Peyer's patch (tissue), 4 donors: ENCODE results near the gene LAMC3. TPM values are rescaled to one million over a fixed set of nuclear protein-coding genes. Genes with fewer than 3 reads are reported as not detected.

Experiments
- DNase-seq, 3 donors: peaks; one replicate each; pipeline ENCODE4 v3.0.0-alpha.2; 2017 to 2019
- H3K27ac ChIP-seq, 4 donors: fragments of 200-600 bp; sonication (generic); one replicate each; pipeline ENCODE4 v1.5.1; 2016 to 2019
- H3K27me3 ChIP-seq, 2 donors: fragments of 200-600 bp; sonication (generic); one replicate each; pipeline ENCODE4 v1.5.1; 2019
- H3K36me3 ChIP-seq, 3 donors: fragments of 200-600 bp; sonication (generic); one replicate each; pipeline ENCODE4 v1.5.1; 2016 to 2019
- H3K4me1 ChIP-seq, 4 donors: fragments of 200-600 bp; sonication (generic); one replicate each; pipeline ENCODE4 v1.5.1; 2016 to 2019
- H3K4me3 ChIP-seq, 4 donors: fragments of 200-600 bp; sonication (generic); 1 replicate in 3 of 4; 2 replicates in 1 of 4; pipeline ENCODE4 v1.5.1; 2016 to 2019; ENCODE audit warnings: mild to moderate bottlenecking in 1 of 4
- H3K9me3 ChIP-seq, 4 donors: fragments of 200-600 bp; sonication (generic); one replicate each; pipeline ENCODE4 v1.5.1; 2016 to 2019; ENCODE audit warnings: mild to moderate bottlenecking in 1 of 4
- POLR2A ChIP-seq, 2 donors: fragments of 450-650 bp; IDR thresholded peaks; one replicate each; pipeline ENCODE4 v1.5.1; 2017; ENCODE audit warnings: antibody characterized with exemption in 2 of 2, mild to moderate bottlenecking in 2 of 2, moderate library complexity in 2 of 2
- total RNA-seq, 4 donors: library from RNA; depleted of rRNA; stranded (reverse); fragments of >200 nt; gene quantifications; one replicate each; pipeline ENCODE4 v1.1.0, GENCODE V29; 2016
- TF ChIP-seq, protein P1 (sequence below), 6 experiments: fragments of 450-650 bp in 4 of 6; fragments of 200-600 bp in 2 of 6; sonication (generic) in 1 of 6; IDR thresholded peaks; one replicate each; pipeline ENCODE4 v1.5.1; 2017 to 2019; ENCODE audit warnings: antibody characterized with exemption in 6 of 6, mild to moderate bottlenecking in 3 of 6, moderate library complexity in 1 of 6

LAMC3 gene
- total RNA-seq, 4 donors from 2014 or later, result 1.6 to 4.1 (median 3.9) TPM; not detected in 1

- Histone ChIP-seq H3K36me3 (no peaks in the 10 kb centered on the region), H3K9me3 (no peaks in the 10 kb centered on the region), H3K27me3 (no peaks in the 10 kb centered on the region), H3K4me1 (no peaks in the 10 kb centered on the region), H3K4me3 (no peak overlapping the region), H3K27ac (no peak overlapping the region)
- no peak for DNase-seq
- no peak for TF ChIP-seq POLR2A (IDR thresholded peaks at IDR 0.05)
Observed at GRCh38 chr9:131062969-131063368, 54.0 kb downstream of the LAMC3 start.

- Histone ChIP-seq H3K9me3 (no peaks in the 10 kb centered on the region), H3K4me3 (no peak overlapping the region), H3K4me1 (no peaks in the 10 kb centered on the region), H3K27me3 (no peaks in the 10 kb centered on the region), H3K36me3 (no peaks in the 10 kb centered on the region), H3K27ac (no peak overlapping the region)
- TF ChIP-seq, protein P1, sequence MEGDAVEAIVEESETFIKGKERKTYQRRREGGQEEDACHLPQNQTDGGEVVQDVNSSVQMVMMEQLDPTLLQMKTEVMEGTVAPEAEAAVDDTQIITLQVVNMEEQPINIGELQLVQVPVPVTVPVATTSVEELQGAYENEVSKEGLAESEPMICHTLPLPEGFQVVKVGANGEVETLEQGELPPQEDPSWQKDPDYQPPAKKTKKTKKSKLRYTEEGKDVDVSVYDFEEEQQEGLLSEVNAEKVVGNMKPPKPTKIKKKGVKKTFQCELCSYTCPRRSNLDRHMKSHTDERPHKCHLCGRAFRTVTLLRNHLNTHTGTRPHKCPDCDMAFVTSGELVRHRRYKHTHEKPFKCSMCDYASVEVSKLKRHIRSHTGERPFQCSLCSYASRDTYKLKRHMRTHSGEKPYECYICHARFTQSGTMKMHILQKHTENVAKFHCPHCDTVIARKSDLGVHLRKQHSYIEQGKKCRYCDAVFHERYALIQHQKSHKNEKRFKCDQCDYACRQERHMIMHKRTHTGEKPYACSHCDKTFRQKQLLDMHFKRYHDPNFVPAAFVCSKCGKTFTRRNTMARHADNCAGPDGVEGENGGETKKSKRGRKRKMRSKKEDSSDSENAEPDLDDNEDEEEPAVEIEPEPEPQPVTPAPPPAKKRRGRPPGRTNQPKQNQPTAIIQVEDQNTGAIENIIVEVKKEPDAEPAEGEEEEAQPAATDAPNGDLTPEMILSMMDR (IDR thresholded peaks at IDR 0.05), result no peak
- no peak for TF ChIP-seq POLR2A (IDR thresholded peaks at IDR 0.05)
- DNase-seq, result no peak
Observed at GRCh38 chr9:131065599-131065998, 56.6 kb downstream of the LAMC3 start.

GRCh38 chr9:131067625-131068024 lies 58.7 kb downstream of the LAMC3 start:
- Histone ChIP-seq H3K4me1 (no peaks in the 10 kb centered on the region), H3K36me3 (no peaks in the 10 kb centered on the region), H3K9me3 (no peaks in the 10 kb centered on the region), H3K27ac (no peak overlapping the region), H3K4me3 (no peak overlapping the region), H3K27me3 (no peaks in the 10 kb centered on the region)
- no peak for DNase-seq
- TF ChIP-seq, protein P1 (IDR thresholded peaks at IDR 0.05), result no peak
- no peak for TF ChIP-seq POLR2A (IDR thresholded peaks at IDR 0.05)

DNA sequence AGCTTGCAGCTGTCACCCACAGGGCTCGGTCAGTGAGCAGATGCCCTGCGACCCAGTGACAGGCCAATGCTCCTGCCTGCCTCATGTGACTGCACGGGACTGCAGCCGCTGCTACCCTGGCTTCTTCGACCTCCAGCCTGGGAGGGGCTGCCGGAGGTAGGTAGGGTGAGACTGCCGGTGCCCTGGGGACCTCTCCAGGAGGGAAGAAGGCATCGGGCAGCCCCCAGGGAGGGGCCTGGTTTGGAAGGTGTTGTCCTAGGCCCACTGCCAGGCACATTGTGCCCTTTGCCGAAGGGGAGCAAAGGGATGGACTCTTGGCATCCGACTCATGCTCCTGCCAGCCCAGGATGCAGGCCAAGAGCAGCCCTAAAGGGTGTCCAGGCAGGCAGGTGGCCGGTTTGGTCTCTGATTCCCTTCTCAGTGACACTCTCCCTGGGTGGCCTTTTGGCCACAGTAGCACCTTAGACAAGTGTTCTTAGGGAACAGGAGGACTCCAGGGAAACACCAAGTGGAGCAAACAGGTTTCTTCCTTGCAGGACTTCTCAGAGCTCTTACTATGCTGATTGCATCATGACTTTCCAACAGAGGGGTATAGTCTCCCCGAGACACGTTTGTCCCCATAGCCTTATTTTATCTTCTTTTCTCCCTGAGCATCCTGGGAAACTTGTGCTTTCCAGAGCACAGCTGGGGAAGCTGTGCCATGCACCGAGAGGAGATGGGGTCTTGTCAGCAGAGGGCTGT lies 59.3 kb downstream of the LAMC3 start:
- H3K4me1 ChIP-seq, result no peaks in the 10 kb centered on the region

GRCh38 chr9:131069699-131070098 lies 60.7 kb downstream of the LAMC3 start:
- no peaks in the 10 kb centered on the region for H3K9me3 ChIP-seq
- H3K27ac ChIP-seq, result no peak overlapping the region
- H3K4me1 ChIP-seq, result no peaks in the 10 kb centered on the region
- DNase-seq, result no peak
- no peaks in the 10 kb centered on the region for H3K36me3 ChIP-seq
- no peaks in the 10 kb centered on the region for H3K27me3 ChIP-seq
- no peak overlapping the region for H3K4me3 ChIP-seq
- TF ChIP-seq, protein P1 (IDR thresholded peaks at IDR 0.05), result no peak
- TF ChIP-seq POLR2A (IDR thresholded peaks at IDR 0.05), result no peak

More for the DNA sequence above, 59.3 kb downstream of the LAMC3 start:
- no peak overlapping the region for H3K4me3 ChIP-seq
- H3K36me3 ChIP-seq, result no peaks in the 10 kb centered on the region
- H3K9me3 ChIP-seq, result no peaks in the 10 kb centered on the region
- no peaks in the 10 kb centered on the region for H3K27me3 ChIP-seq
- no peak overlapping the region for H3K27ac ChIP-seq
- no peak for DNase-seq
- TF ChIP-seq, protein P1 (IDR thresholded peaks at IDR 0.05), result no peak
- TF ChIP-seq POLR2A (IDR thresholded peaks at IDR 0.05), result no peak

DNA sequence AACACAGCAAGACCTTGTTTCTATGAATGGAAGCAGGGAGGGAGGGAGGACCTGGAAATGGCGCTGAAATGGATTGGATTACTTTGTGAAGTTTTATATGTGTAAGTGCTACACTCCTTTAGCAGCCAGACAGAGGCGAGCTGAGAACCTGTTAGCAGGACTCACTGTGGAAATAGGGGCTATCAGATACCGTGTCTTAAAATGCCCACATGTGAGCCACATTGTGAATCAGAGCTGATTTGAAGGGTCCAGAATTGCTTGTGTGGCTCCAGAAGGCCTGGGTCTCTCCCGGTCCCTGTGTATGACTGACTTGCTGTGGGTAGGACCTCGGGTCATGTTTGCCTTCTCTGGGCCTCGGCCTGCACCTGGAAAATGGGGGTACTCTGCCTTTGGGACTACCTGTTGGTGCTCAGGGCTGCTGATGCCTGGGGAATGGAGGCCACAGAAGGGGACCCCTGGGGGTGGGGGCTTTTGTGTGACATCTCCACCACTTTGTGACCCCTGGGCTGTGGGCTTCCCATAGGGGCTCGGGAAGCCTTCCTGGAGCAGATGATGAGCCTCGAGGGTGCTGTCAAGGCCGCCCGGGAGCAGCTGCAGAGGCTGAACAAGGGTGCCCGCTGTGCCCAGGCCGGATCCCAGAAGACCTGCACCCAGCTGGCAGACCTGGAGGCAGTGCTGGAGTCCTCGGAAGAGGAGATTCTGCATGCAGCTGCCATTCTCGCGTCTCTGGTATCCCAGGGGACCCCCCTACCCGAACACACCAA lies 63.3 kb downstream of the LAMC3 start:
- Histone ChIP-seq H3K4me1 (no peaks in the 10 kb centered on the region), H3K27ac (no peak overlapping the region), H3K4me3 (no peak overlapping the region), H3K9me3 (no peaks in the 10 kb centered on the region), H3K36me3 (no peaks in the 10 kb centered on the region), H3K27me3 (no peaks in the 10 kb centered on the region)
- TF ChIP-seq, protein P1 (IDR thresholded peaks at IDR 0.05), result no peak
- no peak for TF ChIP-seq POLR2A (IDR thresholded peaks at IDR 0.05)
- DNase-seq, result no peak
